HG03045 (cell line): ENCODE results near the gene LTA.
A peak's percentile ranks its signal among the peaks of the same experiment; 100 is the strongest.
"Not testable (repeated sequence)": the region's sequence is repeated elsewhere in the genome, so short reads cannot be mapped to it uniquely, and the experiment has no call there.

Experiments used
- ATAC-seq: cut with Tn5 transposase; IDR thresholded peaks from one replicate; pipeline ENCODE4 v1.9.1; 2021; ENCODE audit warnings: mild to moderate bottlenecking, moderate library complexity; ENCODE audit not compliant: unreplicated experiment

LTA gene

DNA sequence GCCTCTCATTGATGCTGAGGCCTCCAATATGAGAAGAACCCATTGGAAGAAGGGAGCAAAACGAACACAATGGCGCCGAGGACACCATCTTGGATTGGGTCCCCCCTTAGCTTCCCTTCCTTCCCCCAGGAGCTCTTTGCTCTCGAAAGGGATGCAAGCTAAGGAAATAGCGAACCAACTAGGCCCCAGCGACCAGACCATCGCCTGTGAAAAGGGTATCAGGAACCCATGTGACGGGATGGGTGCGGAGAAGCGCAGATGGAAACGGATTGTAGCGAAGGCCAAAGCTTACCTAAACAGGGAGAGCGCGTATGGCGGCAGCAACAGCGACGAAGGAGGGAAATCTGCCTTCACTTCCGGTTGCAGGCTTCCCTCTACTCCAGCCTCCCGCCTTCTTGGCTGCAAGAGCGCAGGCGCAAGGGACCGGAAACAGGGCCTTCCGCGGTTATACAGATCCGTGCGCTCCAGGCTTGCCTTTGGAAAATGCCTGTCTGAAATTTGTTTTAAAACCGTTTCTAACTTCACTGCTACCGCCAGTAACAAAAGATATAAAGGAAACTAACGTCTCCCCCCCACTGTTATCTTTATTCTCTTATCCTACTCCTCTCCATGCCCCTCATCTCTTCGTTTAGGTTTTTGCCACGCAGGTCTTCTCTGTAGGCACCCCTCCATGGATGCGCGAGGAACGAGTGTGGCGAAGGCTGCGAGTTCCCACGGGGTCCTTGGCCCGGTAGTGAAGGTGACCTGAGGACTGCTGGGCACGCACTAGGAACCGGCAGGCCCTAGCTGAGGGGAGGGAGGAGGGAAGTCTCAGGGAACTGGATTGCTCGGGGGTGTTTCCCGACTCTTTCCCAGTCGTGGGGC is 30.2 kb upstream of the LTA start, which contains the start of gene DDX39B:
TSS of gene DDX39B (minus strand) at position 346 of the 864 bp plus-strand sequence. CDS start 1,471 bp downstream, outside the sequence.
- ATAC-seq = peak; percentile 67

DNA sequence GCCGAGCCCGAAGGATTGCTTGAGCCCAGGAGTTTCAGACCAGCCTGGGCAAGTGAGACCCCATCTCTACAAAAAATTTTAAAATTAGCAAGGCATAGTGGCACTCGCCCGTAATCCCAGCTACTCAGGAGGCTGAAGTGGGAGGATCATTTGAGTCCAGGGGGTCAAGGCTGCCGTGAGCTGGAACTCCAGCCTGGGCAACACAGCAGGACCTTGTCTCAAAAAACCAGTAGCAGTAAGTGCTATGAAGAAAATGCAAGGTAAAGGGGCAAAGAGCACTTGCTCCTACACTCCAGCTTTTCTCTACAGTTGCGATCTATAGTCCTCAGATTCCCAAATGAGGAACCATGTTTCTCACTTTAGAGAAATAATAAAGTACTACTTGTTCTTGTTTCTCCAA is 28.4 kb upstream of the LTA start:
- ATAC-seq = no peak

GRCh38 chr6:31544676-31545075 is 27.4 kb upstream of the LTA start:
- no peak for ATAC-seq

GRCh38 chr6:31545291-31545690 is 26.8 kb upstream of the LTA start:
- no peak for ATAC-seq

- ATAC-seq = peak; percentile 39
Observed at GRCh38 chr6:31546339-31546957, 25.6 kb upstream of the LTA start, which contains the start of gene ATP6V1G2. Gene ATP6V1G2, minus strand, starts transcription at chr6:31546608. Its CDS starts 49 bp downstream, at chr6:31546559.

- ATAC-seq = peak; percentile 74
Observed at GRCh38 chr6:31546958-31547726, 24.9 kb upstream of the LTA start, which contains the start of gene NFKBIL1. Gene NFKBIL1, plus strand, starts transcription at chr6:31547608. Its CDS starts 87 bp downstream, at chr6:31547695.

DNA sequence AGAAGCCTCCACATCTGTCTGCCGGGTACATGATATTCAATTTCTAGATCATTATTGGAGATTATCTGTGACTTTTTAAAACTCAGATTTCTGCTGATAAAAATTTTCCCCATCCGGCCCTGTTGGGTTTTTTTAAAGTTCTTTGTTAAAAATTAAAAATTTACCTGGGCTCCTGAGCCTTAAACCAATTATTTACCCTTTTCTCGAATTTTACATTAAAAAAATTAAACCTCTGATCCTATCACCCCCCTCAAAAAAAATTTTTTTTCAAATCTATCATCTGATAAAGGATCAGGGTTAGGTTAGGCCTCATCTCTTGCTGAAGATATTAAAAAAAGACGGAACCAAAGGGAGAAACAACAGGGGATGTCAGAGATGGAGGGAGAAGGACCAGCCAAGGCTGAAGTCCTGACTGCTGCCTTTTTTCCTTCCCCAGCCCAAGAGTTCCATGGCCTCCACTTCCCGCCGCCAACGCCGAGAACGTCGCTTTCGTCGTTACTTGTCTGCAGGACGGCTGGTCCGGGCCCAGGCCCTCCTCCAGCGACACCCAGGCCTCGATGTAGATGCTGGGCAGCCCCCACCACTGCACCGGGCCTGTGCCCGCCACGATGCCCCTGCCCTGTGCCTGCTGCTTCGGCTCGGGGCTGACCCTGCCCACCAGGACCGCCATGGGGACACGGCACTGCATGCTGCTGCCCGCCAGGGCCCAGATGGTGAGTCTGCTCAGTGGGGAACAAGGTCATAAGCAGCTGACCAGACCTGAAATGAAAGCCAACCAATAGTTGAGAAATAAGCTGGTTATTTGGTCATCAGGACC is 24.2 kb upstream of the LTA start:
- ATAC-seq = no peak

DNA sequence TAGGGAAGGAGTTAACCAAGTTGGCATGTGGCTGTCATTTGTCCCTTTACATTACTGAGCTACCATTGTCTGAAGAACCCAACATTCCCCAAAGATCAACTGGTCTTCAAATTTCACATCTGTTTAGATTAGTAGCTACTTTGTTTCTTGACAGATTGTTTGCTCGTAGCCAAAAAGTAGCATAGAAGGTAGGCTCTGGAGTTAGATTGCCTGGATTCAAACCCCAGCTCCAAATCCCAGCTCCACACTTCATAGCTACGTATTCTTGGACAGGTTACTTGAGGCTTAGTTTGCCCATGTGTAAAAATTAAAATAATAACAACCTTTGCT is 23.6 kb upstream of the LTA start:
- no peak for ATAC-seq

DNA sequence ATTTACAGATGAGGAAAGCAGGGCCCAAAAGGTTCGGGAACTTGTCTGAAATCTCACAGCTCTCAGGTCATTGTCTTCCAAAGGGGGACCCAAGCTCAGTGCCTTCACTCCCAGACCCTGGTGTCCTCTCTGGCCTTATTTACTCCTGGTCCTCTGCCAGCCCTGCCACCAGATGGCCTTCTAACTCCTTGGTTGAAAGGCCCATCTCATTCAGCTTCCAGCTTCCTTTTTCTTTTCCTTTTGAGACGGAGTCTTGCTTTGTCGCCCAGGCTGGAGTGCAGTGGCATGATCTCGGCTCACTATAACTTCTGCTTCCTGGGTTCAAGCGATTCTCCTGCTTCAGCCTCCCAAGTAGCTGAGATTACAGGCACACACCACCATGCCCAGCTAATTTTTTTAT is 20.7 kb upstream of the LTA start:
- not testable (repeated sequence) for ATAC-seq

GRCh38 chr6:31556307-31556706 is 15.8 kb upstream of the LTA start:
- ATAC-seq = no peak

- ATAC-seq = no peak
Observed at GRCh38 chr6:31557443-31558317, 14.4 kb upstream of the LTA start.

GRCh38 chr6:31558318-31558625 is 13.8 kb upstream of the LTA start:
- ATAC-seq = no peak

- no peak for ATAC-seq
Observed at GRCh38 chr6:31558631-31559500, 13.2 kb upstream of the LTA start.

- ATAC-seq = no peak
Observed at GRCh38 chr6:31559606-31559957, 12.5 kb upstream of the LTA start.

DNA sequence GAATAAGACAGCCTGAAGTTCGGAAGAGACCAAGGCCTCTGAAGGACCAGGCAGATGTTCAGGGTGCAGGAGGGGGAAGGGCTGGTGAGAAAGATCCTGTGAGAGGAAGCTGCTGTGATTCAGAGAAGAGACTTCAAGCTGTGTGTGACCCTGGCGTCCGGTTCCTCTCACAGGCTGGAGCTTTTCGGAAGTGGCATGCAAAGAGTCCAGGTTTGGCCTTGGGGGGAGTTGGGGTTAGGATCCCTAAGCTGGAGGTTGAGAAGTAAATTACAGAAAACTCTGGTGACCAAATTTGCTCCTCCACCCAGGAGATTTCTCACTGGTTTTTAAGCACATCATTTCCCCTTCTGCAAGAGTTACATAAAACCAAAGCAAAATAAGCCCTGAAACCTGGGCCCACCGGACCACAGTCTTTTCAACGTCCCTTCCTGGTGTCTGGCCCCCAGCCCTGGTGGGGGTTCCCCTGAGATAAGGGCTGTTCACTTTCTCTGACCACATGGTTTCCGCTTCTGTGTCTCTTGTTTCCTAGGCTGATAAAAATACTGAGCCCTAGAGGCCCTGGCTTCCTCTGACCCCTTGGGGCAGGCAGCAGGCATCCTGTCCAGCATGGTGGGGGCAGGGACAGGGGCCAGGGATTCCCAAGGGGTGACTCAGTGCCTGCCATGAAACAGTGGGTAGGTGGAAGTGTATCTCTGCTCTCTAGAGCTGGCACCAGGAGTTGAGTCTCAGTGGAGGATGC is 12.0 kb upstream of the LTA start:
- peak; percentile 61 for ATAC-seq

DNA sequence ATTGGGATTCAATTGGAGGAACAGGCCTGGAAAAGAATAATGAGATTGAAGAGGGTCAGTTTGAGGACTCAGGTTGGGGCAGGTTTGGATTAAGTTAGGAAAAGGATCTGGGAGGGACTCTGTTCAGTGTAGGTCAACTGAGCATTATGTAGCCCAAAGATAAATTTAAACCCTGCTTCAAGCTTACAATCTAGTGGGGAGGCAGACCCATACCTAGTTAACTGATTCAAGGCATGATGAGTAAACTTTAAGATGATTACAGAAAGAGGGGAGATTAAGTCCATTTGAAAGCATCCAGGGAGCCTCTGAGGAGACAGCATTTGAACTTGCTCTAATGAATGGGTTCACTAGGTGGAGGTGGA is 11.4 kb upstream of the LTA start:
- no peak for ATAC-seq

- no peak for ATAC-seq
Observed at GRCh38 chr6:31567531-31568370, 4.3 kb upstream of the LTA start.
